Right lobe of liver (tissue), 6 donors: ENCODE measurements around the gene THADA. TPM values are rescaled to one million over a fixed set of nuclear protein-coding genes. Genes with fewer than 3 reads are reported as not detected.

ENCODE experiments used
- ATAC-seq, 4 donors: fragments of 200-7000 bp; cut with Tn5 transposase; one replicate each; pipeline ENCODE4 v1.9.1; 2020; ENCODE audit warnings: mild to moderate bottlenecking in 4 of 4, moderate library complexity in 4 of 4
- DNase-seq, 3 donors: peaks; one replicate each; pipeline ENCODE4 v3.0.0-alpha.2; 2020
- H3K27ac ChIP-seq, 3 donors: fragments of 200-600 bp; one replicate each; pipeline ENCODE4 v1.8.0; 2022
- H3K27me3 ChIP-seq, 2 donors: fragments of 200-600 bp; one replicate each; pipeline ENCODE4 v1.8.0; 2022
- H3K36me3 ChIP-seq, 4 donors: fragments of 200-600 bp; sonication (generic) in 1 of 4; one replicate each; pipeline versions ENCODE4 v1.5.1 to v1.8.0; 2017 to 2022; ENCODE audit warnings: control low read depth in 1 of 4
- H3K4me1 ChIP-seq, 4 donors: fragments of 200-600 bp; sonication (generic) in 1 of 4; one replicate each; pipeline versions ENCODE4 v1.5.1 to v1.8.0; 2017 to 2022; ENCODE audit warnings: control low read depth in 1 of 4
- H3K4me3 ChIP-seq, 3 donors: fragments of 200-600 bp; one replicate each; pipeline ENCODE4 v1.8.0; 2022
- H3K9me3 ChIP-seq, 4 donors: fragments of 200-600 bp; sonication (generic) in 1 of 4; one replicate each; pipeline versions ENCODE4 v1.5.1 to v1.8.0; 2017 to 2022; ENCODE audit warnings: control low read depth in 1 of 4
- POLR2A ChIP-seq: fragments of 450-650 bp; IDR thresholded peaks from one replicate; pipeline ENCODE4 v1.6.1; 2017; ENCODE audit warnings: antibody characterized with exemption, mild to moderate bottlenecking
- WGBS: methylation state at CpG from one replicate; pipeline ENCODE4 v1.1.6; 2018; ENCODE audit warnings: low coverage, low lambda C conversion rate; ENCODE audit not compliant: insufficient coverage; ENCODE audit errors: missing lambda C conversion rate; 5-methylcytosine and 5-hydroxymethylcytosine counted together
- intact Hi-C, 2 donors: fragments of 100-400 bp; cut with DNase I; formaldehyde crosslinking; loops; one replicate each; pipeline versions ENCODE4 v1.11.2 to v1.14.1; 2022
- total RNA-seq, 6 experiments: library from RNA; depleted of rRNA in 2 of 6; stranded (reverse); fragments of >200 nt in 2 of 6; fragmentation: NEBNext Ultra II Directional in 3 of 6; extraction: Animal tissue kit (Norgen Biotek cat#: 25700) in 3 of 6; gene quantifications; one replicate each; pipeline versions ENCODE4 v1.1.0 to v1.2.4, GENCODE V29; 2016 to 2023
- TF ChIP-seq, protein P1 (sequence below), 4 donors: fragments of 200-600 bp in 3 of 4; fragments of 450-650 bp in 1 of 4; IDR thresholded peaks; one replicate each; pipeline versions ENCODE4 v1.5.1 to v1.8.0; 2016 to 2022; ENCODE audit warnings: antibody characterized with exemption in 4 of 4, mild to moderate bottlenecking in 2 of 4
- donor health status: DM: no; HTN: yes; CAD: no.
- donor health status: DM: no; HTN: no; CAD: no.
- donor health status: DM: no; HTN: no; CAD: no.
- donor health status: DM: no; HTN: yes; CAD: no.
- donor health status: DM: no; HTN: yes; CAD: no.

THADA gene
- total RNA-seq, 6 experiments from 2014 or later: 12.2 to 21.6 (median 14.0) TPM

- Histone ChIP-seq H3K27ac (peak overlapping the region; percentile 97 to 98 (median 98)), H3K36me3 (peaks cover 0 to 15% (median 3%) of the 10 kb centered on the region in 4 donors), H3K4me1 (peaks cover 0 to 20% (median 13%) of the 10 kb centered on the region in 4 donors), H3K4me3 (no peak overlapping the region), H3K27me3 (no peaks in the 10 kb centered on the region), H3K9me3 (no peaks in the 10 kb centered on the region)
- ATAC-seq: no peak
- 25% methylated on average over 6 of the region's 6 CpGs for WGBS
- no peak for TF ChIP-seq POLR2A
- TF ChIP-seq, protein P1, sequence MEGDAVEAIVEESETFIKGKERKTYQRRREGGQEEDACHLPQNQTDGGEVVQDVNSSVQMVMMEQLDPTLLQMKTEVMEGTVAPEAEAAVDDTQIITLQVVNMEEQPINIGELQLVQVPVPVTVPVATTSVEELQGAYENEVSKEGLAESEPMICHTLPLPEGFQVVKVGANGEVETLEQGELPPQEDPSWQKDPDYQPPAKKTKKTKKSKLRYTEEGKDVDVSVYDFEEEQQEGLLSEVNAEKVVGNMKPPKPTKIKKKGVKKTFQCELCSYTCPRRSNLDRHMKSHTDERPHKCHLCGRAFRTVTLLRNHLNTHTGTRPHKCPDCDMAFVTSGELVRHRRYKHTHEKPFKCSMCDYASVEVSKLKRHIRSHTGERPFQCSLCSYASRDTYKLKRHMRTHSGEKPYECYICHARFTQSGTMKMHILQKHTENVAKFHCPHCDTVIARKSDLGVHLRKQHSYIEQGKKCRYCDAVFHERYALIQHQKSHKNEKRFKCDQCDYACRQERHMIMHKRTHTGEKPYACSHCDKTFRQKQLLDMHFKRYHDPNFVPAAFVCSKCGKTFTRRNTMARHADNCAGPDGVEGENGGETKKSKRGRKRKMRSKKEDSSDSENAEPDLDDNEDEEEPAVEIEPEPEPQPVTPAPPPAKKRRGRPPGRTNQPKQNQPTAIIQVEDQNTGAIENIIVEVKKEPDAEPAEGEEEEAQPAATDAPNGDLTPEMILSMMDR (IDR thresholded peaks at IDR 0.05): no peak
- intact Hi-C loops: loop anchor here (10.0 kb wide), 3 partner anchors 64 to 254 kb away; no protein-coding TSS in a partner anchor
- peak in 1 of 3 donors; percentile 31 for DNase-seq
Measured at GRCh38 chr2:43228756-43229659, 366.8 kb downstream of the THADA start.

GRCh38 chr2:43228321-43228751 is 367.5 kb downstream of the THADA start:
- H3K27ac ChIP-seq: peak overlapping the region; percentile 97 to 98 (median 98)
- TF ChIP-seq, protein P1 (IDR thresholded peaks at IDR 0.05): no peak
- no peak for TF ChIP-seq POLR2A
- 18% methylated on average over 2 of the region's 2 CpGs for WGBS
- intact Hi-C loops: loop anchor here (10.0 kb wide), 3 partner anchors 64 to 254 kb away; no protein-coding TSS in a partner anchor
- peaks cover 0 to 21% (median 4%) of the 10 kb centered on the region in 4 donors for H3K36me3 ChIP-seq
- DNase-seq (peak in 1 of 3 donors; percentile 50), ATAC-seq (no peak)
- peaks cover 0 to 24% (median 13%) of the 10 kb centered on the region in 4 donors for H3K4me1 ChIP-seq
- no peak overlapping the region for H3K4me3 ChIP-seq
- no peaks in the 10 kb centered on the region for H3K27me3 ChIP-seq
- no peaks in the 10 kb centered on the region for H3K9me3 ChIP-seq

GRCh38 chr2:43227830-43228281 is 368.0 kb downstream of the THADA start:
- H3K4me3 ChIP-seq: peak overlapping the region; percentile 81 to 92 (median 84)
- WGBS: 0% methylated on average over 1 of the region's 10 CpGs
- H3K9me3 ChIP-seq: no peaks in the 10 kb centered on the region
- DNase-seq (peak in 1 of 3 donors; percentile 84), ATAC-seq (peak; percentile 2 to 17 (median 6))
- H3K27me3 ChIP-seq: no peaks in the 10 kb centered on the region
- H3K36me3 ChIP-seq: peaks cover 0 to 25% (median 5%) of the 10 kb centered on the region in 4 donors
- peak overlapping the region; percentile 97 to 98 (median 98) for H3K27ac ChIP-seq
- peaks cover 2 to 28% (median 13%) of the 10 kb centered on the region in 4 donors for H3K4me1 ChIP-seq
- intact Hi-C loops: loop anchor here (10.0 kb wide), 3 partner anchors 63 to 253 kb away; no protein-coding TSS in a partner anchor
- TF ChIP-seq POLR2A: no peak
- TF ChIP-seq, protein P1 (IDR thresholded peaks at IDR 0.05): peak; percentile 27 to 45 (median 38)

- Histone ChIP-seq H3K4me3 (peak overlapping the region; percentile 81 to 92 (median 84)), H3K27me3 (no peaks in the 10 kb centered on the region), H3K9me3 (no peaks in the 10 kb centered on the region), H3K36me3 (peaks cover 0 to 32% (median 5%) of the 10 kb centered on the region in 4 donors), H3K27ac (peak overlapping the region; percentile 97 to 98 (median 98)), H3K4me1 (peaks cover 2 to 35% (median 13%) of the 10 kb centered on the region in 4 donors)
- no peak for TF ChIP-seq POLR2A
- TF ChIP-seq, protein P1 (IDR thresholded peaks at IDR 0.05): no peak
- peak; percentile 58 to 79 (median 66) for ATAC-seq
- WGBS: no CpG with 5 or more reads among the region's 77 CpGs
- intact Hi-C loops: loop anchor here (10.0 kb wide), 3 partner anchors 62 to 252 kb away; no protein-coding TSS in a partner anchor
- peak; percentile 95 to 99 (median 98) for DNase-seq
Measured at GRCh38 chr2:43226955-43227829, 368.6 kb downstream of the THADA start.
